Liver (tissue), 9 donors: ENCODE measurements around the gene SOWAHC. TPM values are rescaled to one million over a fixed set of nuclear protein-coding genes. Genes with fewer than 3 reads are reported as not detected.

Source experiments
- DNase-seq: peaks from one replicate; pipeline ENCODE4 v3.0.0-alpha.2; 2017; ENCODE audit warnings: low spot score
- H3K27ac ChIP-seq, 2 donors: one replicate each; pipeline ENCODE4 v1.7.0; 2013; ENCODE audit warnings: inconsistent platforms in 2 of 2, low read length in 2 of 2, control low read depth in 1 of 2, low read depth in 1 of 2, mild to moderate bottlenecking in 1 of 2
- H3K27me3 ChIP-seq, 4 donors: one replicate each; pipeline versions ENCODE4 v1.6.1 to v1.7.0; 2013; ENCODE audit warnings: low read length in 3 of 4, inconsistent platforms in 1 of 4, mild to moderate bottlenecking in 1 of 4, moderate library complexity in 1 of 4; ENCODE audit not compliant: control insufficient read depth in 4 of 4, insufficient read depth in 4 of 4
- H3K36me3 ChIP-seq, 4 donors: one replicate each; pipeline versions ENCODE4 v1.6.1 to v1.7.0; 2013; ENCODE audit warnings: low read length in 3 of 4, mild to moderate bottlenecking in 3 of 4, low read depth in 1 of 4, moderate library complexity in 1 of 4; ENCODE audit not compliant: control insufficient read depth in 4 of 4, insufficient read depth in 3 of 4
- H3K4me1 ChIP-seq, 4 donors: one replicate each; pipeline versions ENCODE4 v1.6.1 to v1.7.0; 2013; ENCODE audit warnings: low read length in 3 of 4, mild to moderate bottlenecking in 3 of 4, moderate library complexity in 1 of 4; ENCODE audit not compliant: control insufficient read depth in 4 of 4, insufficient read depth in 4 of 4
- H3K4me3 ChIP-seq, 3 donors: one replicate each; pipeline versions ENCODE4 v1.6.1 to v1.7.0; 2013; ENCODE audit warnings: low read length in 3 of 3, control low read depth in 1 of 3, low read depth in 1 of 3, mild to moderate bottlenecking in 1 of 3
- H3K9ac ChIP-seq, 2 donors: one replicate each; pipeline ENCODE4 v1.7.0; 2013; ENCODE audit warnings: low read length in 2 of 2, mild to moderate bottlenecking in 2 of 2, moderate library complexity in 2 of 2, control low read depth in 1 of 2, low read depth in 1 of 2
- H3K9me3 ChIP-seq, 4 donors: one replicate each; pipeline versions ENCODE4 v1.6.1 to v1.7.0; 2013; ENCODE audit warnings: low read length in 3 of 4; ENCODE audit not compliant: control insufficient read depth in 4 of 4
- ATF3 ChIP-seq: IDR thresholded peaks from 2 replicates; pipeline ENCODE4 v1.6.1; 2016; ENCODE audit warnings: antibody characterized with exemption
- CTCF ChIP-seq: fragments of 150-350 bp; IDR thresholded peaks from 2 replicates; pipeline ENCODE4 v1.5.1; 2017; ENCODE audit warnings: improper control_type of control experiment, low read depth, low read length; ENCODE audit not compliant: missing input control
- EGR1 ChIP-seq, 2 donors: IDR thresholded peaks; 2 replicates each; pipeline ENCODE4 v1.6.1; 2016 to 2018; ENCODE audit warnings: antibody characterized with exemption in 2 of 2, low read depth in 2 of 2
- FOXA1 ChIP-seq: IDR thresholded peaks from 2 replicates; pipeline ENCODE4 v1.6.1; 2016; ENCODE audit warnings: antibody characterized with exemption
- FOXA2 ChIP-seq: IDR thresholded peaks from 2 replicates; pipeline ENCODE4 v1.6.1; 2016; ENCODE audit warnings: antibody characterized with exemption
- GABPA ChIP-seq, 2 donors: IDR thresholded peaks in 1 of 2; conservative IDR thresholded peaks in 1 of 2; 2 replicates each; pipeline ENCODE4 v1.6.1; 2016; ENCODE audit warnings: antibody characterized with exemption in 2 of 2, mild to moderate bottlenecking in 1 of 2, moderate library complexity in 1 of 2
- HNF4A ChIP-seq, 2 donors: conservative IDR thresholded peaks; 2 replicates each; pipeline ENCODE4 v1.6.1; 2016; ENCODE audit warnings: antibody characterized with exemption in 2 of 2, mild to moderate bottlenecking in 2 of 2
- HNF4G ChIP-seq: IDR thresholded peaks from 2 replicates; pipeline ENCODE4 v1.6.1; 2016; ENCODE audit warnings: antibody characterized with exemption
- JUND ChIP-seq, 2 donors: IDR thresholded peaks; 2 replicates each; pipeline ENCODE4 v1.6.1; 2016; ENCODE audit warnings: antibody characterized with exemption in 2 of 2
- MAX ChIP-seq: IDR thresholded peaks from 2 replicates; pipeline ENCODE4 v1.6.1; 2016; ENCODE audit warnings: antibody characterized with exemption
- NR2F2 ChIP-seq: IDR thresholded peaks from 2 replicates; pipeline ENCODE4 v1.6.1; 2016; ENCODE audit warnings: antibody characterized with exemption
- RAD21 ChIP-seq, 2 donors: IDR thresholded peaks; 2 replicates each; pipeline ENCODE4 v1.6.1; 2016; ENCODE audit warnings: antibody characterized with exemption in 2 of 2, mild to moderate bottlenecking in 2 of 2
- REST ChIP-seq: IDR thresholded peaks from 2 replicates; pipeline ENCODE4 v1.6.1; 2016; ENCODE audit warnings: antibody characterized with exemption, mild to moderate bottlenecking
- RXRA ChIP-seq, 2 donors: IDR thresholded peaks; 2 replicates each; pipeline ENCODE4 v1.6.1; 2017 to 2018; ENCODE audit warnings: antibody characterized with exemption in 2 of 2, mild to moderate bottlenecking in 1 of 2
- SP1 ChIP-seq: IDR thresholded peaks from 2 replicates; pipeline ENCODE4 v1.6.1; 2018; ENCODE audit warnings: antibody characterized with exemption, mild to moderate bottlenecking
- TAF1 ChIP-seq: conservative IDR thresholded peaks from 2 replicates; pipeline ENCODE4 v1.6.1; 2016; ENCODE audit warnings: antibody characterized with exemption, mild to moderate bottlenecking
- YY1 ChIP-seq: IDR thresholded peaks from 2 replicates; pipeline ENCODE4 v1.6.1; 2016; ENCODE audit warnings: antibody characterized with exemption, mild to moderate bottlenecking
- ZBTB33 ChIP-seq: IDR thresholded peaks from 2 replicates; pipeline ENCODE4 v1.6.1; 2016; ENCODE audit warnings: antibody characterized with exemption
- WGBS: extraction: QIAGEN DNeasy Blood & Tissue Kit; methylation state at CpG from one replicate; pipeline ENCODE4 v1.1.7; 2013; 5-methylcytosine and 5-hydroxymethylcytosine counted together
- polyA plus RNA-seq, 2 donors: library from polyadenylated mRNA; stranded (reverse) in 1 of 2; unstranded in 1 of 2; fragments of 200-250 nt in 1 of 2; fragments of >200 nt in 1 of 2; fragmentation: Nextera tagmentation in 1 of 2; extraction: Ambion mirVana in 1 of 2; gene quantifications; one replicate each; pipeline versions ENCODE4 v1.2.1 to v1.2.3, GENCODE V29; 2013 to 2015
- total RNA-seq, 2 donors: library from RNA; depleted of rRNA; stranded (reverse); fragments of >200 nt; gene quantifications; one replicate each; pipeline ENCODE4 v1.2.3, GENCODE V29; 2014
- donor health status: healthy.
- donor health status: healthy.
- donor health status: healthy.
- donor health status: healthy.
- donor health status: healthy.

Gene SOWAHC
- total and polyA plus RNA-seq, 4 donors, result 7.0 to 16.9 (median 9.2) TPM

- no peaks in the 10 kb centered on the region for H3K27me3 ChIP-seq
- TF ChIP-seq MAX (no peak), CTCF (no peak), SP1 (no peak), ZBTB33 (no peak), TAF1 (no peak), FOXA1 (no peak), HNF4A (conservative IDR thresholded peaks at IDR 0.05) (no peak), FOXA2 (no peak), ATF3 (no peak), HNF4G (no peak), NR2F2 (no peak), RXRA (IDR thresholded peaks at IDR 0.05) (no peak), RAD21 (IDR thresholded peaks at IDR 0.05) (no peak), JUND (IDR thresholded peaks at IDR 0.05) (no peak), EGR1 (IDR thresholded peaks at IDR 0.05; ENCODE audit: low read depth in 2 of 2) (no peak), YY1 (no peak), GABPA (IDR thresholded peaks at IDR 0.05 in 1 of 2, conservative IDR thresholded peaks at IDR 0.05 in 1 of 2) (no peak)
- peak overlapping the region in 1 of 2 donors; percentile 25 for H3K27ac ChIP-seq
- H3K4me3 ChIP-seq, result no peak overlapping the region
- H3K9me3 ChIP-seq, result no peaks in the 10 kb centered on the region
- WGBS, result 62% methylated on average over 1 of the region's 1 CpG
- H3K9ac ChIP-seq, result no peak overlapping the region
- no peaks in the 10 kb centered on the region for H3K36me3 ChIP-seq
- H3K4me1 ChIP-seq, result peaks cover 1 to 21% (median 15%) of the 10 kb centered on the region in 4 donors
- DNase-seq, result no peak
Observed at GRCh38 chr2:109636317-109636716, 22.2 kb downstream of the SOWAHC start.

GRCh38 chr2:109637749-109638570, 23.8 kb downstream of the SOWAHC start:
- peaks cover 0 to 10% (median 8%) of the 10 kb centered on the region in 4 donors for H3K4me1 ChIP-seq
- H3K4me3 ChIP-seq, result no peak overlapping the region
- no peaks in the 10 kb centered on the region for H3K36me3 ChIP-seq
- H3K9me3 ChIP-seq, result no peaks in the 10 kb centered on the region
- no peak overlapping the region for H3K9ac ChIP-seq
- DNase-seq, result no peak
- 46% methylated on average over 9 of the region's 9 CpGs for WGBS
- peak overlapping the region in 1 of 2 donors; percentile 48 for H3K27ac ChIP-seq
- H3K27me3 ChIP-seq, result no peaks in the 10 kb centered on the region
- TF ChIP-seq NR2F2 (no peak), REST (no peak), FOXA1 (no peak), ZBTB33 (no peak), GABPA (IDR thresholded peaks at IDR 0.05 in 1 of 2, conservative IDR thresholded peaks at IDR 0.05 in 1 of 2) (no peak), SP1 (peak; percentile 46), CTCF (no peak), TAF1 (no peak), YY1 (no peak), RXRA (IDR thresholded peaks at IDR 0.05) (peak; percentile 46 to 59), ATF3 (no peak)
